H1 (cell line): Measurements from ENCODE around the gene UVSSA. TPM values are rescaled to one million over a fixed set of nuclear protein-coding genes. Genes with fewer than 3 reads are reported as not detected.

Experiments used
- CTCF ChIA-PET: fragments of 300-600 bp; sonication (Branson Sonifier 250); formaldehyde crosslinking; loops from one replicate; lab custom pipeline; 2021; ENCODE audit not compliant: partially characterized antibody; lab: Charles Lee
- POLR2A ChIA-PET: fragments of 300-600 bp; sonication (Branson Sonifier 250); formaldehyde crosslinking; loops from one replicate; lab custom pipeline; 2021; ENCODE audit warnings: inconsistent platforms; ENCODE audit not compliant: partially characterized antibody; lab: Charles Lee
- DNase-seq, 2 experiments: peaks; one replicate each; pipeline versions ENCODE4 v3.0.0 to v3.0.0-alpha.2; 2010 to 2022; ENCODE audit warnings: low spot score in 2 of 2, low read depth in 1 of 2, mixed read lengths in 1 of 2
- FAIRE-seq: peaks from 2 replicates; lab custom pipeline; 2011; peaks lifted over from hg19 to GRCh38; lab: Jason Lieb, UNC
- H2AFZ ChIP-seq: 2 replicates; pipeline ENCODE4 v1.8.1; 2012; ENCODE audit warnings: low read length, inconsistent platforms
- H2AK5ac ChIP-seq: 2 replicates; pipeline ENCODE4 v1.6.1; 2013; ENCODE audit warnings: low read depth, low read length
- H2BK120ac ChIP-seq: replicated peaks from 2 replicates; pipeline ENCODE3; 2013; ENCODE audit warnings: low read depth, low read length, inconsistent platforms
- H2BK12ac ChIP-seq: 2 replicates; pipeline ENCODE4 v1.6.1; 2013; ENCODE audit warnings: low read depth, low read length
- H2BK15ac ChIP-seq: 2 replicates; pipeline ENCODE4 v1.6.1; 2013; ENCODE audit warnings: low read length
- H2BK20ac ChIP-seq: 2 replicates; pipeline ENCODE4 v1.6.1; 2013; ENCODE audit warnings: low read length
- H2BK5ac ChIP-seq: 2 replicates; pipeline ENCODE4 v1.6.1; 2013; ENCODE audit warnings: low read depth, low read length
- H3K14ac ChIP-seq: 2 replicates; pipeline ENCODE4 v1.6.1; 2013; ENCODE audit warnings: inconsistent platforms; ENCODE audit not compliant: insufficient read length
- H3K18ac ChIP-seq: 2 replicates; pipeline ENCODE4 v1.6.1; 2013; ENCODE audit warnings: low read length; ENCODE audit errors: extremely low read depth
- H3K23ac ChIP-seq: 2 replicates; pipeline ENCODE4 v1.6.1; 2013; ENCODE audit warnings: inconsistent platforms; ENCODE audit not compliant: insufficient read length
- H3K23me2 ChIP-seq: 2 replicates; pipeline ENCODE4 v1.6.1; 2013; ENCODE audit warnings: low read depth, low read length
- H3K27ac ChIP-seq: 2 replicates; pipeline ENCODE4 v1.6.1; 2011; ENCODE audit warnings: low read depth, low read length, inconsistent platforms
- H3K27me3 ChIP-seq, 4 experiments: replicated peaks in 1 of 4; 1 replicate in 1 of 4; 2 replicates in 3 of 4; pipeline versions ENCODE4 v1.6.1 to v1.8.1; 2011 to 2013; ENCODE audit warnings: low read length in 3 of 4, mild to moderate bottlenecking in 3 of 4, inconsistent platforms in 2 of 4, mixed read lengths in 2 of 4, moderate library complexity in 1 of 4; ENCODE audit not compliant: control insufficient read depth in 3 of 4, insufficient read depth in 3 of 4; ENCODE audit errors: extremely low read depth in 1 of 4
- H3K36me3 ChIP-seq, 4 experiments: 2 replicates each; pipeline versions ENCODE4 v1.6.1 to v1.8.1; 2011 to 2013; ENCODE audit warnings: mild to moderate bottlenecking in 4 of 4, low read length in 3 of 4, moderate library complexity in 2 of 4, control low read depth in 1 of 4, inconsistent platforms in 1 of 4; ENCODE audit not compliant: insufficient read depth in 4 of 4, control insufficient read depth in 2 of 4
- H3K4ac ChIP-seq: replicated peaks from 2 replicates; pipeline ENCODE3; 2013; ENCODE audit warnings: low read length, low read depth, mixed read lengths, inconsistent platforms; ENCODE audit not compliant: insufficient read length
- H3K4me1 ChIP-seq, 4 experiments: replicated peaks in 1 of 4; 1 replicate in 1 of 4; 2 replicates in 3 of 4; pipeline versions ENCODE4 v1.6.1 to v1.8.1; 2011 to 2013; ENCODE audit warnings: low read length in 3 of 4, inconsistent platforms in 2 of 4, mixed read lengths in 1 of 4; ENCODE audit not compliant: insufficient read depth in 4 of 4, control insufficient read depth in 3 of 4
- H3K4me2 ChIP-seq, 2 experiments: 2 replicates each; pipeline versions ENCODE4 v1.6.1 to v1.8.1; 2011 to 2013; ENCODE audit warnings: low read depth in 2 of 2, low read length in 2 of 2, control low read depth in 1 of 2, inconsistent platforms in 1 of 2, mild to moderate bottlenecking in 1 of 2; ENCODE audit not compliant: insufficient read depth in 1 of 2
- H3K4me3 ChIP-seq, 4 experiments: fragments of 200-600, 300-600 bp in 1 of 4; sonication (generic), shearing (Covaris generic), sonication (Bioruptor Twin) in 1 of 4; 2 replicates each; pipeline versions ENCODE4 v1.5.1 to v1.8.1; 2011 to 2016; ENCODE audit warnings: low read length in 4 of 4, low read depth in 3 of 4, control low read depth in 2 of 4, inconsistent platforms in 2 of 4, mild to moderate bottlenecking in 2 of 4, mixed read lengths in 1 of 4, moderate library complexity in 1 of 4; ENCODE audit not compliant: insufficient read depth in 2 of 4; ENCODE audit errors: extremely low read depth in 1 of 4
- H3K56ac ChIP-seq: replicated peaks from 2 replicates; pipeline ENCODE3; 2013; ENCODE audit warnings: low read depth, mild to moderate bottlenecking, mixed read lengths, low read length, inconsistent platforms; ENCODE audit not compliant: insufficient read length
- H3K79me1 ChIP-seq: 2 replicates; pipeline ENCODE4 v1.6.1; 2013; ENCODE audit warnings: low read depth, low read length, control low read depth
- H3K79me2 ChIP-seq, 2 experiments: 2 replicates each; pipeline versions ENCODE4 v1.6.1 to v1.8.1; 2012 to 2013; ENCODE audit warnings: low read length in 2 of 2, mild to moderate bottlenecking in 2 of 2, inconsistent platforms in 1 of 2; ENCODE audit not compliant: insufficient read depth in 2 of 2, control insufficient read depth in 1 of 2
- H3K9ac ChIP-seq, 4 experiments: replicated peaks in 1 of 4; 1 replicate in 1 of 4; 2 replicates in 3 of 4; pipeline versions ENCODE4 v1.6.1 to v1.8.1; 2011 to 2013; ENCODE audit warnings: low read depth in 3 of 4, low read length in 3 of 4, control low read depth in 2 of 4, mild to moderate bottlenecking in 2 of 4, moderate library complexity in 2 of 4, inconsistent platforms in 1 of 4; ENCODE audit errors: extremely low read depth in 1 of 4
- H3K9me3 ChIP-seq, 2 experiments: 2 replicates each; pipeline versions ENCODE4 v1.6.1 to v1.8.1; 2012 to 2013; ENCODE audit warnings: mild to moderate bottlenecking in 2 of 2, moderate library complexity in 2 of 2, control low read depth in 1 of 2, inconsistent platforms in 1 of 2, low read depth in 1 of 2, low read length in 1 of 2, mixed read lengths in 1 of 2; ENCODE audit not compliant: insufficient read depth in 2 of 2
- H4K20me1 ChIP-seq, 2 experiments: replicated peaks in 1 of 2; 2 replicates each; pipeline versions ENCODE3 to v1.8.1; 2011 to 2013; ENCODE audit warnings: inconsistent platforms in 2 of 2, low read length in 2 of 2, mild to moderate bottlenecking in 1 of 2; ENCODE audit not compliant: insufficient read depth in 2 of 2, control insufficient read depth in 1 of 2
- H4K5ac ChIP-seq: 2 replicates; pipeline ENCODE4 v1.6.1; 2013; ENCODE audit warnings: low read length, low read depth, mixed read lengths, inconsistent platforms; ENCODE audit not compliant: insufficient read length
- H4K8ac ChIP-seq: 2 replicates; pipeline ENCODE4 v1.8.0; 2013; ENCODE audit warnings: mild to moderate bottlenecking, moderate library complexity, low read length, inconsistent platforms; ENCODE audit not compliant: insufficient read depth; ENCODE audit errors: extremely low read depth
- H4K91ac ChIP-seq: replicated peaks from 2 replicates; pipeline ENCODE3; 2013; ENCODE audit warnings: low read length, mixed read lengths, inconsistent platforms; ENCODE audit not compliant: insufficient read length
- EP300 ChIP-seq, 2 experiments: IDR thresholded peaks; 1 replicate in 1 of 2; 2 replicates in 1 of 2; pipeline ENCODE4 v1.6.1; 2011 to 2012; ENCODE audit warnings: low read depth in 2 of 2, low read length in 2 of 2, mild to moderate bottlenecking in 2 of 2, borderline replicate concordance in 1 of 2, inconsistent platforms in 1 of 2, moderate library complexity in 1 of 2
- JUND ChIP-seq: IDR thresholded peaks from 2 replicates; pipeline ENCODE4 v1.6.1; 2011; ENCODE audit warnings: mild to moderate bottlenecking, improper control_type of control experiment, low read length
- RNF2 ChIP-seq: fragments of 200-900, 300-1000 bp; sonication (generic); IDR thresholded peaks from 2 replicates; pipeline ENCODE4 v1.7.1; 2016; ENCODE audit warnings: borderline replicate concordance, low read depth, mild to moderate bottlenecking, antibody characterized with exemption, low read length; ENCODE audit not compliant: poor library complexity, severe bottlenecking; ENCODE audit errors: missing control alignments
- WGBS, 2 experiments: shearing (Covaris generic) in 1 of 2; methylation state at CpG; one replicate each; pipeline versions ENCODE4 v1.1.6 to v1.1.7; 2013 to 2015; ENCODE audit warnings: low lambda C conversion rate in 2 of 2, mixed read lengths in 2 of 2, inconsistent platforms in 1 of 2, low coverage in 1 of 2, missing lambda C conversion rate in 1 of 2; ENCODE audit not compliant: insufficient replicate concordance in 2 of 2, insufficient coverage in 1 of 2, insufficient read length in 1 of 2; ENCODE audit errors: extremely low coverage in 1 of 2, missing lambda C conversion rate in 1 of 2; 5-methylcytosine and 5-hydroxymethylcytosine counted together
- polyA plus RNA-seq, 7 experiments: library from polyadenylated mRNA; depleted of rRNA in 3 of 7; stranded (reverse) in 5 of 7; unstranded in 2 of 7; fragments of >200 nt in 5 of 7; fragments of 200-250 nt in 2 of 7; gene quantifications; 1 replicate in 5 of 7; 2 replicates in 1 of 7; 4 replicates in 1 of 7; pipeline versions ENCODE4 v1.2.1 to v1.2.3, GENCODE V29; 2011 to 2013; ENCODE audit warnings: missing spikeins in 2 of 7, mixed read lengths in 2 of 7
- total RNA-seq: library from RNA; stranded (reverse); fragmentation: NEBNext Ultra II Directional; extraction: Animal tissue kit (Norgen Biotek cat#: 25700); gene quantifications from 2 replicates; pipeline ENCODE4 v1.2.1, GENCODE V29; 2021

Gene UVSSA
- total and polyA plus RNA-seq, 2 of the 8 experiments (the other 6 are each of a cell fraction or from before 2014, with no cell fraction given): 14.5 to 19.4 TPM

DNA sequence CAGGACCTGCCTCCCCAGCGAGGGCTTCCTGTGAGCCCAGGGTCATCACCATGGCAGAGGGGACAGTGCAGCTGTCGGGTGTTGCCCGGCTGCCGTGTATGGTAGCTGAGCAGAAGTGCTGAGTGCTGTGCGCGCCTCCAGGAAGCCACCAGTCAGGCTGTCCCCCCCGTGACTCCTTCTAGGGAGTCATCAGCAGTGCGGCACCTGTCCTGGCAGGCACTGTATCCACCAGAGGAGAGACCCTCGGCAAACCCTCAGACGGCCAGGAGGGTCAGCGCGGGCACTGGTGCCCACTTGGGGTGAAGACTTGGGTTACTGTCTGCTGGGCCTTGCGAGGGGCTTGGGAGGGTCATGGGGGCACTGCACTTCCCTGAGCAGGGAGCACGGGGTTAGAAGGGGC lies 8.4 kb downstream of the UVSSA start:
- Histone ChIP-seq H3K79me1 (no peaks in the 10 kb centered on the region), H3K56ac (no peak overlapping the region), H4K20me1 (peaks cover 3 to 20% of the 10 kb centered on the region in 2 experiments), H2AK5ac (no peak overlapping the region), H3K23ac (no peak overlapping the region), H3K9me3 (no peaks in the 10 kb centered on the region), H3K14ac (no peak overlapping the region), H3K4me2 (no peak overlapping the region), H3K27me3 (no peaks in the 10 kb centered on the region), H3K4me3 (no peak overlapping the region), H3K18ac (no peak overlapping the region), H3K23me2 (no peaks in the 10 kb centered on the region), H3K79me2 (no peaks in the 10 kb centered on the region), H2BK120ac (no peak overlapping the region), H2AFZ (no peak overlapping the region), H2BK20ac (no peak overlapping the region), H4K8ac (no peak overlapping the region), H2BK12ac (no peak overlapping the region), H3K4ac (no peak overlapping the region), H4K91ac (no peak overlapping the region), H2BK15ac (no peak overlapping the region), H3K9ac (no peak overlapping the region), H3K36me3 (peaks cover 0 to 29% (median 2%) of the 10 kb centered on the region in 4 experiments; a peak in 4 of 8 replicates), H2BK5ac (no peak overlapping the region), H4K5ac (no peak overlapping the region), H3K27ac (no peak overlapping the region), H3K4me1 (no peaks in the 10 kb centered on the region)
- DNase-seq: no peak
- CTCF ChIA-PET: interaction anchor here (0.7 to 6.1 kb wide), 35 partner anchors 8 to 375 kb away, joined by 3 to 58 read pairs (median 4); partner anchors contain the start of gene UVSSA
- POLR2A ChIA-PET: no interaction called here
- WGBS, 2 experiments: 93% methylated on average over 8 of the region's 14 CpGs; no CpG with 5 or more reads in 1 of the 2 experiments
- no peak for FAIRE-seq
- no peak for TF ChIP-seq JUND
- TF ChIP-seq EP300 (IDR thresholded peaks at IDR 0.05; ENCODE audit: borderline replicate concordance in 1 of 2, low read depth in 2 of 2, low read length in 2 of 2): no peak
- no peak for TF ChIP-seq RNF2
